Measurements from ENCODE around the gene DOCK2.
"Not testable (repeated sequence)": the region's sequence is repeated elsewhere in the genome, so short reads cannot be mapped to it uniquely, and the experiment has no call there.

DOCK2 gene

GRCh38 chr5:169641253-169641652, 4.2 kb downstream of the DOCK2 start:
- no peak for DNase-seq (ENCODE audit: low spot score)

- DNase-seq (ENCODE audit: low spot score) = no peak
Measured at GRCh38 chr5:169646856-169647255, 9.8 kb downstream of the DOCK2 start.

- no peak for DNase-seq (ENCODE audit: low spot score)
Measured at GRCh38 chr5:169647566-169647965, 10.5 kb downstream of the DOCK2 start.

- no peak for DNase-seq (ENCODE audit: low spot score)
Measured at GRCh38 chr5:169648725-169649310, 11.7 kb downstream of the DOCK2 start.

GRCh38 chr5:169649486-169649885, 12.4 kb downstream of the DOCK2 start:
- no peak for DNase-seq (ENCODE audit: low spot score)

- DNase-seq (ENCODE audit: low spot score) = peak; percentile 2
Measured at GRCh38 chr5:169650701-169651331, 13.7 kb downstream of the DOCK2 start.

GRCh38 chr5:169651526-169651925, 14.5 kb downstream of the DOCK2 start:
- no peak for DNase-seq (ENCODE audit: low spot score)

- no peak for DNase-seq (ENCODE audit: low spot score)
Measured at GRCh38 chr5:169652057-169652456, 15.0 kb downstream of the DOCK2 start.

GRCh38 chr5:169653091-169653490, 16.0 kb downstream of the DOCK2 start:
- DNase-seq (ENCODE audit: low spot score) = no peak

GRCh38 chr5:169655353-169655752, 18.3 kb downstream of the DOCK2 start:
- DNase-seq (ENCODE audit: low spot score) = no peak

DNA sequence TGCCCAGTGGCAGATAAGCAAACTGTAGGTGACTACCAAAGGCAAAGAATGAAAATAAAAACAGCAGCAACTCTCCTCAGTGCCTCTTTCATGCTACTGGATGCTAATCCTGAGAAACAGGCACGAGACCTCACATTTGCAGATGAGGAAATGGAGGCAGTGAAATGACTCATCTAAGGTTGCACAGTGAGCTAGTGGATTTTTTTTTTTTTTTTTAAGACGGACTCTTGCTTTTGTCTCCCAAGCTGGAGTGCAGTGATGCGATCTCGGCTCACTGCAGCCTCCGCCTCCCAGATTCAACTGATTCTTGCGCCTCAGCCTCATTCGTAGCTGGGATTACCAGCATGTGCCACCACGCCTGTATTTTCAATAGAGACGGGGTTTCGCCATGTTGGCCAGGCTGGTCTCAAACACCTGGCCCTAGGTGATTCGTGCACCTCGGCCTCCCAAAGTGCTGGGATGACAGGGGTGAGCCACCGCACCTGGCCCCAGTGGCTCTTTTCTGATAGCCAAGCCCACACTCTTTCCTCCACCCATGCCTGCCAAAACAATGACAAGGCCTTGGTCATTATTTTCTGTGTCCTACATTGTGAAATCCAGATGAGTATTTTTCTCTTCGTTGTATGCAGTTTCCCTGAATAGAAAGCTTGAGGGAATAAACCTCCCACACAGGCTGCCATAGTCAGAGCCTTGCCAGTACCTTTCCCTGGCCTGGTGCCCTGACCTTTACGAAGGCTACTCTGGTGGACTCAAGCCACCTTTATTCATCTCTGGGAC, 19.2 kb downstream of the DOCK2 start:
- no peak for DNase-seq (ENCODE audit: low spot score)

GRCh38 chr5:169657127-169657526, 20.1 kb downstream of the DOCK2 start:
- no peak for DNase-seq (ENCODE audit: low spot score)

- not testable (repeated sequence) for DNase-seq (ENCODE audit: low spot score)
Measured at GRCh38 chr5:169662451-169662850, 25.4 kb downstream of the DOCK2 start.

DNA sequence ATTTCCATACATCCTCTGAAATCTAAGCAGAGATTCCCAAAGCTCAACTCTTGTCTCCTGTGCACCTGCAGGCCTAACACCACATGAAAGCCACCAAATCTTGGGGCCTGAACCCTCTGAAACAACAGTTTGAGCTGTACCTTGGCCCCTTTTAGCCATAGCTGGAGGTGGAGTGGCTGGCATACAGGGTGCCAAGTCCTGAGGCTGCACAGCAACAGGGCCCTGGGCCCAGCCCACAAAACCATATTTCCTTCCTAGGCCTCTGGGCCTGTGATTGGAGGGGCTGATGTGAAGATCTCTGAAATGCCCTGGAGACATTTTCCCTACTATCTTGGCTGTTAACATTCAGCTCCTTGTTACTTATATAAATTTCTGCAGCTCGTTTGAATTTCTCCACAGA, 26.5 kb downstream of the DOCK2 start:
- DNase-seq (ENCODE audit: low spot score) = no peak

DNA sequence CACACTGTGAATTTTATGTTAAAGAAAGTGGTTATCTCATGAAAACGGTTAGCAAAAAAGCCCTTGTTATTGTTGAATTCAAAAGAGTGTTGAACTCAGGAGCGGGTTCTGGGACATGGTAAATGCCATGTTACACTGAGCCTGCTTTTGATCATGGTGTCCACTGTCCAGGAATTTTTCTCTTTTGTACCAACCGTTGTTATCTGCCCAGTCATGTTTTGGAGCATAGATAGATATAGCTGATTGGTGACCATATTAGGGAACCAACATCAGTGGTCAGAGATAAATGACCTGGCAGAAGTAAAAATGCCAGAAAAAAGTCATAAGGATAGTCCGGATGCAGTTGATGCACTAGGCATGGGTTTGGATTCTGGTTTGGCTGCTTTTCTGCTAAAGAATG, 29.3 kb downstream of the DOCK2 start:
- DNase-seq (ENCODE audit: low spot score) = no peak

DNA sequence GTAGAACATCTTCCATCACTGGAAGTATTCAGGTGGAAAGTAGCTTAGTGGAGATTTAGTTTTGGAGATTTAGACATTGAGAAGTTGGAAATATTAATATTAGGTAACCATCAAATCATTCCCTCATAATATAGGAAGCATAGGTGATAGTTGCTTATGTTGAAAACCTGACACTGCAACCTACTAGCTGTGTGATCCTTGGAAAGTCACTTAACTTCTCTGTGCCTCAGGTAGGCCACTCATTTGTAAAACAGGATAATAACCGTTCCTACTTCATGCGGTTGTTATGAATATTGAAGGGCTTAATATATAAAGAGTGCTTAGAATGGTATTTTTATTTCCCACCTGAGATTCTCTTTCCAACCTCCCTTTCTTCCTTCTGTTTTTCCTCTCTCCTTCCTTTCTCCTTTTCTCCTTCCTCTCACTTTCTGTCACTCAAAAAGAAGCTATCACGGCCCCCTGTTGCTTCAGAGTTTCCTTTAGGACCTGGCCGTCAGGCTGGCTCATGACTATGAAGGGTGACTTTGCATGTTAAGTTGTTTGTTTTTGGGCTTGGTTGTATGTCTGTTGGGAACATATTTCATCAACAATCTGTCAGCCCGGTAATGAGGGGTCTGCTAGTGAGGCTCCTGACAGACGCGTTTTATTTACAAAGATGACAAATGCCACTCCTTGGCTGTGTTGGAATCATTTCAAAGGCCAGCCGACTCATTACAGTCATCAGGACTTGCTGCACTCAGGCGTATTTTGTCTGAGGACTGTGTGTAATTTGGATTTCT, 31.0 kb downstream of the DOCK2 start:
- no peak for DNase-seq (ENCODE audit: low spot score)

DNA sequence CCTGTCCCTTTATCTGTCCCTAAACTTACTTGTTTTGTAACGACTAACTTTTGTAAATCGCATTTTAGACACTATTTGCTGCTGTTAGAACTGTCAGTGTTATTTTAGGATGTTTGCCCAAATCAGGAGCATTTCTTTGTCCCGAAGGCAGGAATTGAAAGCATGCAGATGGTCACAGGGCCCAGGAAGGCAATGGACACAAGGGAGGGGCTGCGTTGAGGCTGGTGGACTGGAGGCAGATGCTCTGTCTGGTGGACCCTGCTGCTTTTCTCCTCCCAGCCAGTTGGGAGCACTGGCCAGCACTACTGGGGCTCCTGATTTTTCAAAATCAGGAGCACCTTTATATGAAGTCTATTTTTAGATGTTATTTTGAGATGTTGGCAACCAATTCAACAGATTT, 31.7 kb downstream of the DOCK2 start:
- DNase-seq (ENCODE audit: low spot score) = no peak

GRCh38 chr5:169670769-169671525, 33.9 kb downstream of the DOCK2 start:
- DNase-seq (ENCODE audit: low spot score) = no peak

DNA sequence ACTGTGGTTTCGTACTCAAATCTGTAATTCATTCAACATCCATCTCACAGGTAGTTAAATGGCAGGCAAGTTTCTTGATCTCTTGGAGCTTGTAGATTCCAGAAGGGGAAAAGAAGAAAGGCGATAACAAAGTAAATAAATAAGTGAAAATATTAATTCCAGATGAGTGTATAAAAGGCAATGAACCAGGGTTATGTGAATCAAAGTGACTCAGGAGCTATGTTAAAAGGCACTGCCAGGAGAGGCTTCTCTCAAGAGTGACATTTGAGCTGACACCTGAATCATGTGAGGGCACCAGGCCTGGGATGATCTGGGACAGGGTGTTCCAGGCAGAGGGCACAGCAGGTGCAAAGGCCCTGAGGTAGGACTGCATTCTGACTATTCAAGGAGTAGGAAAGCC, 45.0 kb downstream of the DOCK2 start:
- no peak for DNase-seq (ENCODE audit: low spot score)

DNA sequence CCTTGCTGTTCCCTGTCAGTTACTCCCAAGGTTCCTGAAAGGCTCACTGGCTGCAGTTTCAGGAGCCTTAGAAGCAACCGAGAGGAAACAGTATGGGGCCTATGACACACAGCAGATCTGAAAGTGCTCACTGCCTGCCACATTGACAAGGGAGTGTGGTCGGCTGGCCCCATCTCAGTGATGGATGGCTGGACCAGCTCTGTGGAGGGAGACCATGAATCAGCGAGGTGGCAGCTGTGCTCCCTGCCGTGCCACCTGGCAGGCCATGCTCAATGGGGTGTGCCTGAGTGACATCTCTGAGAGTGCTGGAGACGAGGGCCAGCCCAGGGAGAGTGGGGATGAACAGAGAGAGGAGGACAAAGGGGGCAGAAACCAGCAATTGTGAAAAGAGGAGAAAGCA, 49.1 kb downstream of the DOCK2 start:
- no peak for DNase-seq (ENCODE audit: low spot score)

GRCh38 chr5:169688106-169688505, 51.0 kb downstream of the DOCK2 start:
- no peak for DNase-seq (ENCODE audit: low spot score)

GRCh38 chr5:169691471-169691870, 54.4 kb downstream of the DOCK2 start:
- DNase-seq (ENCODE audit: low spot score) = no peak
